ENCODE data around the gene ELFN2.

Gene ELFN2

DNA sequence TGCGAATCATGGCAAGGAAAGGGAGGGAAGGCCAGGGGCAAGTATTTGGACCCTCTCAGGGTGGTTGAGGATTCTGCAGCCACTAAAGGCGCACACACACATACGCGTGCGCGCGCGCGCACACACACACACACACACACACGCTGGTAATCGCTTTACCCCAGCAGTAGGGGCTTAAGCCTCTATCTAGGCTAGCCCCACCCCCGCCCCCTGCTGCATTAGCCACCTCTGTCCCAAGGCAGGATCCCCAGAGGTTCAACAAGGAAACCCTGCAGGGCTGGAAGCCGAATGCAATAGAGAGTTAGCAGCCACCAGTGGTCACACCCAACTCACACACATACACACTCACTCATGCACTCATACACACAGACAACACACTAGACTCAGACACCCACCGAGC is 28.6 kb upstream of the ELFN2 start:
- in situ Hi-C loops (cut with MboI; ENCODE audit: low pct_unique_long_range_greater_than_20kb, low sequenced_read_pairs, unreplicated experiment), result no loop called here
- DNase-seq (ENCODE audit: low spot score), result no peak
- TF ChIP-seq, protein P1, sequence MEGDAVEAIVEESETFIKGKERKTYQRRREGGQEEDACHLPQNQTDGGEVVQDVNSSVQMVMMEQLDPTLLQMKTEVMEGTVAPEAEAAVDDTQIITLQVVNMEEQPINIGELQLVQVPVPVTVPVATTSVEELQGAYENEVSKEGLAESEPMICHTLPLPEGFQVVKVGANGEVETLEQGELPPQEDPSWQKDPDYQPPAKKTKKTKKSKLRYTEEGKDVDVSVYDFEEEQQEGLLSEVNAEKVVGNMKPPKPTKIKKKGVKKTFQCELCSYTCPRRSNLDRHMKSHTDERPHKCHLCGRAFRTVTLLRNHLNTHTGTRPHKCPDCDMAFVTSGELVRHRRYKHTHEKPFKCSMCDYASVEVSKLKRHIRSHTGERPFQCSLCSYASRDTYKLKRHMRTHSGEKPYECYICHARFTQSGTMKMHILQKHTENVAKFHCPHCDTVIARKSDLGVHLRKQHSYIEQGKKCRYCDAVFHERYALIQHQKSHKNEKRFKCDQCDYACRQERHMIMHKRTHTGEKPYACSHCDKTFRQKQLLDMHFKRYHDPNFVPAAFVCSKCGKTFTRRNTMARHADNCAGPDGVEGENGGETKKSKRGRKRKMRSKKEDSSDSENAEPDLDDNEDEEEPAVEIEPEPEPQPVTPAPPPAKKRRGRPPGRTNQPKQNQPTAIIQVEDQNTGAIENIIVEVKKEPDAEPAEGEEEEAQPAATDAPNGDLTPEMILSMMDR (IDR thresholded peaks at IDR 0.05; ENCODE audit: extremely low read depth, insufficient read depth, missing control alignments), result no peak

- TF ChIP-seq, protein P1 (IDR thresholded peaks at IDR 0.05; ENCODE audit: extremely low read depth, insufficient read depth, missing control alignments), result no peak
- in situ Hi-C loops (cut with MboI; ENCODE audit: low pct_unique_long_range_greater_than_20kb, low sequenced_read_pairs, unreplicated experiment), result loop anchor here (5.0 kb wide), 1 partner anchor 133 kb away; no protein-coding TSS in a partner anchor
- no peak for DNase-seq (ENCODE audit: low spot score)
Observed at GRCh38 chr22:37454857-37455686, 27.8 kb upstream of the ELFN2 start.

DNA sequence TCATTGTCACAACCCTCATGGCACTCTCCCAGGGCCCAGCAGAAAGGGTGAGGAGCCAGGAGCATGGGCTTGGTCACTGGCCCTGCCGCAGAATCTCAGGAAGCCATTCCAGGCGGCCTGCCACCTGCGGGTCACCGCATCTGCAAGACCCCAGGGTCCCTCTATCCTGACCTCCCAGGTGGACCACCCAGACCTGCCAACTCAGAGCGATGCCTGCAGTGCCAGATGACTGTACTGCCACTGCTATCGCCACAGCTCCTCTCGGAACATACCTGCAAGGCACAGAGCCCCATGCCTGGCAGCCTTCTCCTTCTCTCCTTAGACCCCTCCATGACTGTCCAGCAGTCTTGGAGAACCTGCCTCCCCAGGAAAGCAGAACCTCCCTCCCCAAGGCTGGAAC is 26.4 kb upstream of the ELFN2 start:
- DNase-seq (ENCODE audit: low spot score), result no peak
- in situ Hi-C loops (cut with MboI; ENCODE audit: low pct_unique_long_range_greater_than_20kb, low sequenced_read_pairs, unreplicated experiment), result loop anchor here (5.0 kb wide), 1 partner anchor 131 kb away; no protein-coding TSS in a partner anchor
- TF ChIP-seq, protein P1 (IDR thresholded peaks at IDR 0.05; ENCODE audit: extremely low read depth, insufficient read depth, missing control alignments), result no peak

DNA sequence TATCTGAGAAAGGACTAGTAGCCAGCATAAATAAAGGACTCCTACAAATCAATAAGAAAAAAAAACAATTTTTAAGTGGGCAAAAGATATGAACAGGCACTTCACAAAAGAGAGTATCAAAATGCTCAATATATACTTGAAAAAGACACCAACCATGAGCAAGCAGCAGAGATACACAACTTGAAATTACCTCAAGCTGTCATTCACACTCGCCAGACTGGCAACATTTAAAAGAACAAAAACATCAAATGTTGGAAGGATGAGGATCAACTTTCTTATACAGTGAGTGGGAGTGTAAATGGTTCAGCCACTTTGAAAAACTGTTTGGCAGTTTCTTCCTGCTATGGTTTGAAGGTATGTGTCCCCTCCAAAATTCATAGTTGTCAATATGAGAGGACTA is 23.9 kb upstream of the ELFN2 start:
- in situ Hi-C loops (cut with MboI; ENCODE audit: low pct_unique_long_range_greater_than_20kb, low sequenced_read_pairs, unreplicated experiment), result loop anchor here (5.0 kb wide), 1 partner anchor 129 kb away; no protein-coding TSS in a partner anchor

GRCh38 chr22:37449331-37450001 is 22.2 kb upstream of the ELFN2 start:
- DNase-seq (ENCODE audit: low spot score), result no peak
- in situ Hi-C loops (cut with MboI; ENCODE audit: low pct_unique_long_range_greater_than_20kb, low sequenced_read_pairs, unreplicated experiment), result loop anchor here (5.0 kb wide), 1 partner anchor 127 kb away; no protein-coding TSS in a partner anchor
- TF ChIP-seq, protein P1 (IDR thresholded peaks at IDR 0.05; ENCODE audit: extremely low read depth, insufficient read depth, missing control alignments), result no peak

More for the DNA sequence above, 23.9 kb upstream of the ELFN2 start:
- TF ChIP-seq, protein P1 (IDR thresholded peaks at IDR 0.05; ENCODE audit: extremely low read depth, insufficient read depth, missing control alignments), result no peak
- DNase-seq (ENCODE audit: low spot score), result no peak

- DNase-seq (ENCODE audit: low spot score), result no peak
- in situ Hi-C loops (cut with MboI; ENCODE audit: low pct_unique_long_range_greater_than_20kb, low sequenced_read_pairs, unreplicated experiment), result no loop called here
- TF ChIP-seq, protein P1 (IDR thresholded peaks at IDR 0.05; ENCODE audit: extremely low read depth, insufficient read depth, missing control alignments), result no peak
Observed at GRCh38 chr22:37448516-37449127, 21.3 kb upstream of the ELFN2 start.

Data from GM13977 (cell line).